ENCODE results near the gene DCLRE1C. TPM values are rescaled to one million over a fixed set of nuclear protein-coding genes. Genes with fewer than 3 reads are reported as not detected.

Gene DCLRE1C
- total and polyA plus RNA-seq, 9 of the 15 experiments (the other 6 are each of a cell fraction or from before 2014, with no cell fraction given): 8.8 to 22.2 (median 13.9) TPM

- no peaks in the 10 kb centered on the region for H3K79me2 ChIP-seq (ENCODE audit: control insufficient read depth, insufficient read depth, low read length)
- no peaks in the 10 kb centered on the region for H4K20me1 ChIP-seq (replicated peaks; ENCODE audit: control insufficient read depth, insufficient read depth, low read length)
- no peak for TF ChIP-seq CREB1 (IDR thresholded peaks at IDR 0.05)
- TF ChIP-seq CREB1 (CRISPR knock-in tag; IDR thresholded peaks at IDR 0.05): no peak
- no peak for TF ChIP-seq SAFB2 (IDR thresholded peaks at IDR 0.05; ENCODE audit: borderline replicate concordance, low read depth, low read length, severe bottlenecking)
- TF ChIP-seq USF2 (CRISPR knock-in tag; IDR thresholded peaks at IDR 0.05): no peak
- no peak for TF ChIP-seq HNRNPK (IDR thresholded peaks at IDR 0.05; ENCODE audit: low read depth, low read length, poor library complexity, severe bottlenecking)
- TF ChIP-seq THAP12 (CRISPR knock-in tag; IDR thresholded peaks at IDR 0.05): no peak
- TF ChIP-seq ARID3B (CRISPR knock-in tag; IDR thresholded peaks at IDR 0.05; ENCODE audit: borderline replicate concordance): no peak
- TF ChIP-seq, protein P1, sequence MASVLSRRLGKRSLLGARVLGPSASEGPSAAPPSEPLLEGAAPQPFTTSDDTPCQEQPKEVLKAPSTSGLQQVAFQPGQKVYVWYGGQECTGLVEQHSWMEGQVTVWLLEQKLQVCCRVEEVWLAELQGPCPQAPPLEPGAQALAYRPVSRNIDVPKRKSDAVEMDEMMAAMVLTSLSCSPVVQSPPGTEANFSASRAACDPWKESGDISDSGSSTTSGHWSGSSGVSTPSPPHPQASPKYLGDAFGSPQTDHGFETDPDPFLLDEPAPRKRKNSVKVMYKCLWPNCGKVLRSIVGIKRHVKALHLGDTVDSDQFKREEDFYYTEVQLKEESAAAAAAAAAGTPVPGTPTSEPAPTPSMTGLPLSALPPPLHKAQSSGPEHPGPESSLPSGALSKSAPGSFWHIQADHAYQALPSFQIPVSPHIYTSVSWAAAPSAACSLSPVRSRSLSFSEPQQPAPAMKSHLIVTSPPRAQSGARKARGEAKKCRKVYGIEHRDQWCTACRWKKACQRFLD (CRISPR knock-in tag; IDR thresholded peaks at IDR 0.05): no peak
- TF ChIP-seq ZBTB9 (CRISPR knock-in tag; IDR thresholded peaks at IDR 0.05): no peak
- no peak for TF ChIP-seq PREB (CRISPR knock-in tag; IDR thresholded peaks at IDR 0.05)
- TF ChIP-seq CSDE1 (IDR thresholded peaks at IDR 0.05): no peak
- ChIA-PET POLR2A (no interaction called here), CTCF (ENCODE audit: low intra/inter-chr PET ratio) (no interaction called here)
- no peak overlapping the region for H3K4me3 ChIP-seq
- ATAC-seq (no peak), DNase-seq (ENCODE audit: extremely low read depth in 1 of 4, low spot score in 3 of 4) (no peak), FAIRE-seq (no peak)
- WGBS (ENCODE audit: insufficient coverage, low coverage, missing lambda C conversion rate): 92% methylated on average over 8 of the region's 8 CpGs
- no peak overlapping the region for H3K9ac ChIP-seq (ENCODE audit: insufficient read depth in 1 of 2, low read depth in 2 of 2, low read length in 2 of 2)
- H2AFZ ChIP-seq (ENCODE audit: low read depth, low read length): no peak overlapping the region
- H3K9me3 ChIP-seq (replicated peaks; ENCODE audit: control insufficient read depth, insufficient read depth, low read depth, low read length): no peaks in the 10 kb centered on the region
- peaks cover 77% of the 10 kb centered on the region for H3K36me3 ChIP-seq (ENCODE audit: control insufficient read depth, insufficient read depth, low read length)
- in situ Hi-C loops (cut with MboI): no loop called here
- H3K9me1 ChIP-seq (ENCODE audit: control insufficient read depth, insufficient read depth, low read length): no peaks in the 10 kb centered on the region
- no peak overlapping the region for H3K27ac ChIP-seq (ENCODE audit: extremely low read depth, low read depth, low read length)
- H3K4me1 ChIP-seq (replicated peaks in 1 of 2; ENCODE audit: control insufficient read depth in 2 of 2, insufficient read depth in 2 of 2, low read length in 2 of 2): no peaks in the 10 kb centered on the region; a peak in 1 of 5 replicates
- intact Hi-C loops (cut with micrococcal nuclease): no loop called here
- H3K4me2 ChIP-seq (ENCODE audit: insufficient read depth, low read length): no peak overlapping the region
- H3K27me3 ChIP-seq (ENCODE audit: control insufficient read depth in 2 of 2, insufficient read depth in 2 of 2, low read length in 2 of 2): no peaks in the 10 kb centered on the region
- no TSS peak for BruUV-seq (replicated peaks)
Measured at GRCh38 chr10:14926061-14926470, 27.8 kb downstream of the DCLRE1C start.
